ENCODE measurements around the gene MATK. TPM values are rescaled to one million over a fixed set of nuclear protein-coding genes. Genes with fewer than 3 reads are reported as not detected.
"Not testable (repeated sequence)": the region's sequence is repeated elsewhere in the genome, so short reads cannot be mapped to it uniquely, and the experiment has no call there.

Gene MATK
- total RNA-seq, 2 donors from 2014 or later, result 0.92 to 1.4 TPM

GRCh38 chr19:3775374-3775711 lies 10.8 kb downstream of the MATK start:
- intact Hi-C loops (cut with DNase I), result no loop called here
- ATAC-seq, result no peak
- DNase-seq, result no peak

GRCh38 chr19:3774621-3775373 lies 11.4 kb downstream of the MATK start:
- intact Hi-C loops (cut with DNase I), result no loop called here
- DNase-seq, result no peak
- ATAC-seq, result no peak

- DNase-seq (no peak), ATAC-seq (no peak)
- intact Hi-C loops (cut with DNase I), result no loop called here
Observed at GRCh38 chr19:3773814-3774515, 12.2 kb downstream of the MATK start.

- intact Hi-C loops (cut with DNase I), result no loop called here
- ATAC-seq, result no peak
- DNase-seq, result no peak
Observed at GRCh38 chr19:3771906-3772455, 14.2 kb downstream of the MATK start, which contains the start of gene RAX2. Gene RAX2 (minus strand): TSS chr19:3772228. CDS start chr19:3771742, 486 bp downstream.

- ATAC-seq (no peak), DNase-seq (no peak)
- intact Hi-C loops (cut with DNase I), result no loop called here
Observed at GRCh38 chr19:3771000-3771905, 14.9 kb downstream of the MATK start.

- DNase-seq (no peak), ATAC-seq (no peak)
Observed at GRCh38 chr19:3770136-3770999, 15.8 kb downstream of the MATK start.

GRCh38 chr19:3769494-3769893 lies 16.7 kb downstream of the MATK start:
- no peak for ATAC-seq
- intact Hi-C loops (cut with DNase I), result loop anchor here in 1 of 2 donors (10.0 kb wide), 1 partner anchor 195 kb away; no protein-coding TSS in a partner anchor
- DNase-seq, result no peak

More at GRCh38 chr19:3770136-3770999, 15.8 kb downstream of the MATK start:
- intact Hi-C loops (cut with DNase I), result no loop called here

- intact Hi-C loops (cut with DNase I), result loop anchor here in 1 of 2 donors (10.0 kb wide), 1 partner anchor 196 kb away; no protein-coding TSS in a partner anchor
- no peak for ATAC-seq
- DNase-seq, result no peak
Observed at GRCh38 chr19:3768748-3769099, 17.5 kb downstream of the MATK start.

- intact Hi-C loops (cut with DNase I), result loop anchor here in 1 of 2 donors (10.0 kb wide), 1 partner anchor 197 kb away; no protein-coding TSS in a partner anchor
- no peak for ATAC-seq
- no peak for DNase-seq
Observed at GRCh38 chr19:3768015-3768747, 18.0 kb downstream of the MATK start.

- intact Hi-C loops (cut with DNase I), result loop anchor here in 1 of 2 donors (10.0 kb wide), 1 partner anchor 198 kb away; no protein-coding TSS in a partner anchor
- no peak for DNase-seq
- ATAC-seq, result no peak
Observed at GRCh38 chr19:3767050-3767449, 19.1 kb downstream of the MATK start.

- ATAC-seq, result no peak
- DNase-seq, result no peak
- intact Hi-C loops (cut with DNase I), result loop anchor here in 1 of 2 donors (10.0 kb wide), 1 partner anchor 198 kb away; no protein-coding TSS in a partner anchor
Observed at GRCh38 chr19:3766520-3766919, 19.7 kb downstream of the MATK start.

- not testable (repeated sequence) for ATAC-seq, DNase-seq
- intact Hi-C loops (cut with DNase I), result loop anchor here in 1 of 2 donors (10.0 kb wide), 1 partner anchor 199 kb away; no protein-coding TSS in a partner anchor
Observed at GRCh38 chr19:3765757-3766156, 20.4 kb downstream of the MATK start.

GRCh38 chr19:3765121-3765520 lies 21.1 kb downstream of the MATK start:
- intact Hi-C loops (cut with DNase I), result loop anchor here in 1 of 2 donors (10.0 kb wide), 1 partner anchor 200 kb away; no protein-coding TSS in a partner anchor
- ATAC-seq (no peak), DNase-seq (no peak)

- DNase-seq (peak; percentile 99), ATAC-seq (peak; percentile 95 to 96)
- intact Hi-C loops (cut with DNase I), result loop anchor here in 1 of 2 donors (10.0 kb wide), 1 partner anchor 202 kb away; no protein-coding TSS in a partner anchor
Observed at GRCh38 chr19:3762501-3763459, 23.4 kb downstream of the MATK start, which contains the start of gene MRPL54. Gene MRPL54 (plus strand): TSS chr19:3762682. CDS start chr19:3762701, 19 bp downstream.

- ATAC-seq (no peak), DNase-seq (no peak)
- intact Hi-C loops (cut with DNase I), result loop anchor here in 1 of 2 donors (10.0 kb wide), 1 partner anchor 203 kb away; no protein-coding TSS in a partner anchor
Observed at GRCh38 chr19:3762130-3762473, 24.1 kb downstream of the MATK start.
